Transverse colon (tissue), 3 donors: Measurements from ENCODE around the gene MYO1B.

ENCODE experiments used
- EP300 ChIP-seq: sonication (generic); formaldehyde crosslinking; IDR thresholded peaks from one replicate; pipeline ENCODE4 v1.6.1; 2017; ENCODE audit warnings: antibody characterized with exemption, low read depth
- POLR2A ChIP-seq: fragments of 450-650 bp; IDR thresholded peaks from one replicate; pipeline ENCODE4 v1.6.1; 2016; ENCODE audit warnings: antibody characterized with exemption, mild to moderate bottlenecking, moderate library complexity
- TF ChIP-seq, protein P1 (sequence below), 5 experiments: fragments of 200-600 bp in 3 of 5; fragments of 450-650 bp in 2 of 5; sonication (generic) in 3 of 5; IDR thresholded peaks; 1 replicate in 2 of 5; 2 replicates in 3 of 5; pipeline ENCODE4 v1.5.1; 2016 to 2017; ENCODE audit warnings: antibody characterized with exemption in 5 of 5, inconsistent platforms in 3 of 5, mild to moderate bottlenecking in 2 of 5, moderate library complexity in 1 of 5

- TF ChIP-seq, protein P1, sequence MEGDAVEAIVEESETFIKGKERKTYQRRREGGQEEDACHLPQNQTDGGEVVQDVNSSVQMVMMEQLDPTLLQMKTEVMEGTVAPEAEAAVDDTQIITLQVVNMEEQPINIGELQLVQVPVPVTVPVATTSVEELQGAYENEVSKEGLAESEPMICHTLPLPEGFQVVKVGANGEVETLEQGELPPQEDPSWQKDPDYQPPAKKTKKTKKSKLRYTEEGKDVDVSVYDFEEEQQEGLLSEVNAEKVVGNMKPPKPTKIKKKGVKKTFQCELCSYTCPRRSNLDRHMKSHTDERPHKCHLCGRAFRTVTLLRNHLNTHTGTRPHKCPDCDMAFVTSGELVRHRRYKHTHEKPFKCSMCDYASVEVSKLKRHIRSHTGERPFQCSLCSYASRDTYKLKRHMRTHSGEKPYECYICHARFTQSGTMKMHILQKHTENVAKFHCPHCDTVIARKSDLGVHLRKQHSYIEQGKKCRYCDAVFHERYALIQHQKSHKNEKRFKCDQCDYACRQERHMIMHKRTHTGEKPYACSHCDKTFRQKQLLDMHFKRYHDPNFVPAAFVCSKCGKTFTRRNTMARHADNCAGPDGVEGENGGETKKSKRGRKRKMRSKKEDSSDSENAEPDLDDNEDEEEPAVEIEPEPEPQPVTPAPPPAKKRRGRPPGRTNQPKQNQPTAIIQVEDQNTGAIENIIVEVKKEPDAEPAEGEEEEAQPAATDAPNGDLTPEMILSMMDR (IDR thresholded peaks at IDR 0.05) = no peak
- no peak for TF ChIP-seq POLR2A
- TF ChIP-seq EP300 = no peak
Measured at GRCh38 chr2:191341436-191341835, 96.2 kb downstream of the MYO1B start.
